CD14-positive monocyte (primary cell): ENCODE results near the gene C6orf58. TPM values are rescaled to one million over a fixed set of nuclear protein-coding genes. Genes with fewer than 3 reads are reported as not detected.

Experiments used
- DNase-seq, 3 donors: peaks; one replicate each; pipeline ENCODE4 v3.0.0-alpha.2; 2011 to 2022
- H2AFZ ChIP-seq: 2 replicates; pipeline ENCODE4 v1.6.0; 2012; ENCODE audit warnings: mild to moderate bottlenecking, low read depth, low read length, inconsistent platforms; ENCODE audit not compliant: insufficient read depth, poor library complexity, severe bottlenecking
- H3K27ac ChIP-seq, 2 donors: 1 replicate in 1 of 2; 2 replicates in 1 of 2; pipeline ENCODE4 v1.5.1; 2012 to 2013; ENCODE audit warnings: low read length in 2 of 2, control low read depth in 1 of 2, inconsistent platforms in 1 of 2, low read depth in 1 of 2, mild to moderate bottlenecking in 1 of 2
- H3K27me3 ChIP-seq, 2 donors: one replicate each; pipeline versions ENCODE4 v1.6.0 to v1.6.1; 2011 to 2013; ENCODE audit warnings: low read length in 2 of 2; ENCODE audit not compliant: control insufficient read depth in 2 of 2, insufficient read depth in 2 of 2
- H3K36me3 ChIP-seq, 2 donors: replicated peaks in 1 of 2; 1 replicate in 1 of 2; 2 replicates in 1 of 2; pipeline versions ENCODE4 v1.5.1 to v1.6.1; 2012 to 2013; ENCODE audit warnings: low read length in 2 of 2, control low read depth in 1 of 2, inconsistent platforms in 1 of 2, mild to moderate bottlenecking in 1 of 2; ENCODE audit not compliant: insufficient read depth in 2 of 2, control insufficient read depth in 1 of 2
- H3K4me1 ChIP-seq, 2 donors: 1 replicate in 1 of 2; 2 replicates in 1 of 2; pipeline versions ENCODE4 v1.5.1 to v1.6.1; 2012 to 2013; ENCODE audit warnings: low read length in 2 of 2, control low read depth in 1 of 2, inconsistent platforms in 1 of 2, mild to moderate bottlenecking in 1 of 2, moderate library complexity in 1 of 2; ENCODE audit not compliant: insufficient read depth in 2 of 2, control insufficient read depth in 1 of 2
- H3K4me2 ChIP-seq: replicated peaks from 2 replicates; pipeline ENCODE3; 2012; ENCODE audit warnings: low read length, moderate library complexity, mild to moderate bottlenecking; ENCODE audit not compliant: poor library complexity, severe bottlenecking; ENCODE audit errors: extremely low read depth
- H3K4me3 ChIP-seq, 3 experiments: fragments of 200-600 bp in 1 of 3; sonication (generic) in 1 of 3; replicated peaks in 1 of 3; 1 replicate in 2 of 3; 2 replicates in 1 of 3; pipeline ENCODE4 v1.5.1; 2011 to 2013; ENCODE audit warnings: low read length in 3 of 3, mild to moderate bottlenecking in 3 of 3, control low read depth in 2 of 3, low read depth in 2 of 3, inconsistent platforms in 1 of 3, moderate library complexity in 1 of 3
- H3K79me2 ChIP-seq: 2 replicates; pipeline ENCODE4 v1.6.0; 2012; ENCODE audit warnings: mild to moderate bottlenecking, control low read depth, inconsistent platforms, low read length, moderate library complexity; ENCODE audit not compliant: insufficient read depth
- H3K9ac ChIP-seq: 2 replicates; pipeline ENCODE4 v1.6.0; 2017; ENCODE audit warnings: low read length, mild to moderate bottlenecking; ENCODE audit not compliant: insufficient read depth, poor library complexity, severe bottlenecking
- H3K9me3 ChIP-seq, 2 donors: replicated peaks in 1 of 2; 1 replicate in 1 of 2; 2 replicates in 1 of 2; pipeline versions ENCODE4 v1.5.1 to v1.6.1; 2012 to 2013; ENCODE audit warnings: low read length in 2 of 2, control low read depth in 1 of 2; ENCODE audit not compliant: control insufficient read depth in 1 of 2, insufficient read depth in 1 of 2
- H4K20me1 ChIP-seq: 2 replicates; pipeline ENCODE4 v1.6.0; 2012; ENCODE audit warnings: mild to moderate bottlenecking, low read length, control low read depth, moderate library complexity; ENCODE audit not compliant: insufficient read depth
- H3K27ac Mint-ChIP-seq, 7 donors: one replicate each; pipeline ENCODE4 v1.8.0; 2020; ENCODE audit warnings: mild to moderate bottlenecking in 7 of 7, mixed read lengths in 7 of 7, moderate library complexity in 6 of 7, inconsistent platforms in 2 of 7
- H3K27me3 Mint-ChIP-seq, 3 donors: one replicate each; pipeline ENCODE4 v1.8.0; 2021 to 2022; ENCODE audit warnings: low read depth in 3 of 3, mild to moderate bottlenecking in 3 of 3, mixed read lengths in 3 of 3, moderate library complexity in 3 of 3, inconsistent platforms in 1 of 3
- H3K36me3 Mint-ChIP-seq, 2 donors: one replicate each; pipeline ENCODE4 v1.8.0; 2020; ENCODE audit warnings: mixed read lengths in 2 of 2, inconsistent platforms in 1 of 2, mild to moderate bottlenecking in 1 of 2
- H3K4me1 Mint-ChIP-seq: one replicate; pipeline ENCODE4 v1.8.0; 2020; ENCODE audit warnings: mild to moderate bottlenecking, mixed read lengths
- H3K4me3 Mint-ChIP-seq, 2 donors: one replicate each; pipeline ENCODE4 v1.8.0; 2020; ENCODE audit warnings: mild to moderate bottlenecking in 2 of 2, mixed read lengths in 2 of 2, moderate library complexity in 1 of 2
- H3K9me3 Mint-ChIP-seq, 7 donors: one replicate each; pipeline ENCODE4 v1.8.0; 2020 to 2022; ENCODE audit warnings: mixed read lengths in 7 of 7, mild to moderate bottlenecking in 6 of 7, moderate library complexity in 6 of 7, inconsistent platforms in 2 of 7
- WGBS: methylation state at CpG from one replicate; pipeline ENCODE4 v1.1.5; 2013; ENCODE audit warnings: missing lambda C conversion rate; ENCODE audit not compliant: insufficient coverage; 5-methylcytosine and 5-hydroxymethylcytosine counted together
- intact Hi-C, 2 donors: fragments of 100-400 bp; cut with micrococcal nuclease; formaldehyde crosslinking; loops; one replicate each; pipeline versions ENCODE4 v1.15.0 to v1.15.1; 2023
- polyA plus RNA-seq, 3 donors: library from polyadenylated mRNA; depleted of rRNA in 1 of 3; unstranded in 2 of 3; stranded (reverse) in 1 of 3; fragments of 300-500 nt in 2 of 3; fragments of >200 nt in 1 of 3; fragmentation: Illumina TruSeq in 2 of 3; gene quantifications; 1 replicate in 2 of 3; 2 replicates in 1 of 3; pipeline ENCODE4 v1.2.3, GENCODE V29; 2012 to 2021
- TF ChIP-seq, protein P1 (sequence below): fragments of 200-600 bp; IDR thresholded peaks from one replicate; pipeline ENCODE4 v1.8.0; 2022; ENCODE audit warnings: antibody characterized with exemption, mild to moderate bottlenecking

C6orf58 gene
- polyA plus RNA-seq, 3 donors: not detected

DNA sequence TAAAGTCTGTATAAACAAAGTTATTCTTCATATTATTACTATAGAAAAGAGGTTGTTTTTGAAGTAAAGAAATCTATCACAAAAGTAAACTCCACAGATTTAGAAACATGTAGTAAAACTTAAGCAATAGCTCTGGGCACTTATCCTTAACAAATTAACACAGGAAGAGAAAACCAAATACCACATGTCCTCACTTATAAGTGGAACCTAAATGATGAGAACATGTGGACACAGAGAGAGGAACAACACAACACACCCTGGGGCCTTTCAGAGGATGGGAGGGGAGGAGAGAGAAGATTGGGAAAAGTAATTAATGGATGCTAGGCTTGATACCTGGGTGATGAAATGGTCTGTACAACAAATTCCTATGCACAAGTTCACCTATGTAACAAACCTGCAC lies 57.2 kb downstream of the C6orf58 start:
- no peak for DNase-seq
- H3K27ac Mint-ChIP-seq: no peak overlapping the region

DNA sequence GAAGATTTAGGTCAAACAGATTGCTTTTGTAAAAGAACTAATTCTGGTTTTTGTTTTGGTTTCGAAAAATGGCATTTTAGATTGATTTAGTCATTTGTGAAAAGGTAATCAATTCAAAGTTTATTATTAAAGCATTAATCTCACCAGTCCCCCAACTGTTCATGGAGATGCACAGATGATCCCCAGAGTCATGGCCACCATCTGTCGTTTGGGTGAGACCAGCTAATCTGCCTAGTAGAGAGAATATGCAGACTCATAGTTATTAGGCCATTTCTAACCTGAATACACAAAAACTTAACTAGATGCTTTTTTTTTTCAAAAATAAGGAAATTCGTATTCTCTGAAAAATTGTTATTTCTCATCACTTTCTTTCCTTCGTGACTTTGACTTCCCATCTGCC lies 58.1 kb downstream of the C6orf58 start:
- peaks cover 4% of the 10 kb centered on the region for H3K4me1 Mint-ChIP-seq
- Histone ChIP-seq H3K27ac (no peak overlapping the region), H3K9me3 (no peaks in the 10 kb centered on the region), H3K36me3 (no peaks in the 10 kb centered on the region), H3K4me2 (no peak overlapping the region), H3K27me3 (no peaks in the 10 kb centered on the region), H3K4me1 (no peaks in the 10 kb centered on the region), H3K79me2 (no peaks in the 10 kb centered on the region), H2AFZ (no peak overlapping the region), H4K20me1 (no peaks in the 10 kb centered on the region), H3K4me3 (no peak overlapping the region), H3K9ac (no peak overlapping the region)
- DNase-seq: no peak
- peaks cover 1 to 4% (median 2%) of the 10 kb centered on the region in 3 donors for H3K27me3 Mint-ChIP-seq
- 90% methylated on average over 2 of the region's 4 CpGs for WGBS
- H3K4me3 Mint-ChIP-seq: no peak overlapping the region
- peaks cover 0 to 1% (median 0%) of the 10 kb centered on the region in 7 donors for H3K9me3 Mint-ChIP-seq
- no peak overlapping the region for H3K27ac Mint-ChIP-seq
- no peaks in the 10 kb centered on the region for H3K36me3 Mint-ChIP-seq
- TF ChIP-seq, protein P1, sequence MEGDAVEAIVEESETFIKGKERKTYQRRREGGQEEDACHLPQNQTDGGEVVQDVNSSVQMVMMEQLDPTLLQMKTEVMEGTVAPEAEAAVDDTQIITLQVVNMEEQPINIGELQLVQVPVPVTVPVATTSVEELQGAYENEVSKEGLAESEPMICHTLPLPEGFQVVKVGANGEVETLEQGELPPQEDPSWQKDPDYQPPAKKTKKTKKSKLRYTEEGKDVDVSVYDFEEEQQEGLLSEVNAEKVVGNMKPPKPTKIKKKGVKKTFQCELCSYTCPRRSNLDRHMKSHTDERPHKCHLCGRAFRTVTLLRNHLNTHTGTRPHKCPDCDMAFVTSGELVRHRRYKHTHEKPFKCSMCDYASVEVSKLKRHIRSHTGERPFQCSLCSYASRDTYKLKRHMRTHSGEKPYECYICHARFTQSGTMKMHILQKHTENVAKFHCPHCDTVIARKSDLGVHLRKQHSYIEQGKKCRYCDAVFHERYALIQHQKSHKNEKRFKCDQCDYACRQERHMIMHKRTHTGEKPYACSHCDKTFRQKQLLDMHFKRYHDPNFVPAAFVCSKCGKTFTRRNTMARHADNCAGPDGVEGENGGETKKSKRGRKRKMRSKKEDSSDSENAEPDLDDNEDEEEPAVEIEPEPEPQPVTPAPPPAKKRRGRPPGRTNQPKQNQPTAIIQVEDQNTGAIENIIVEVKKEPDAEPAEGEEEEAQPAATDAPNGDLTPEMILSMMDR: no peak
- intact Hi-C loops: no loop called here

More for the DNA sequence above, 57.2 kb downstream of the C6orf58 start:
- Mint-ChIP-seq H3K4me3 (no peak overlapping the region), H3K27me3 (peaks cover 1 to 4% (median 2%) of the 10 kb centered on the region in 3 donors), H3K9me3 (peaks cover 0 to 1% (median 0%) of the 10 kb centered on the region in 7 donors), H3K36me3 (no peaks in the 10 kb centered on the region), H3K4me1 (peaks cover 4% of the 10 kb centered on the region)
- Histone ChIP-seq H3K4me3 (no peak overlapping the region), H3K9ac (no peak overlapping the region), H3K9me3 (no peaks in the 10 kb centered on the region), H3K4me2 (no peak overlapping the region), H4K20me1 (no peaks in the 10 kb centered on the region), H3K27ac (no peak overlapping the region), H3K79me2 (no peaks in the 10 kb centered on the region), H3K27me3 (no peaks in the 10 kb centered on the region), H3K36me3 (no peaks in the 10 kb centered on the region), H3K4me1 (no peaks in the 10 kb centered on the region), H2AFZ (no peak overlapping the region)
- TF ChIP-seq, protein P1: no peak
- intact Hi-C loops: no loop called here
